RWPE1 (cell line): ENCODE data around the gene ZNF320.
A peak's percentile ranks its signal among the peaks of the same experiment; 100 is the strongest.
"Not testable (repeated sequence)": the region's sequence is repeated elsewhere in the genome, so short reads cannot be mapped to it uniquely, and the experiment has no call there.

ENCODE experiments used
- CTCF ChIA-PET: fragments of 350-600 bp; sonication (Branson Sonifier 250); formaldehyde crosslinking; extraction: SDS; loops from one replicate; lab custom pipeline; 2021; lab: Yijun Ruan, JAX
- POLR2A ChIA-PET: fragments of 400-600 bp; formaldehyde crosslinking; extraction: SDS; loops from one replicate; lab custom pipeline; 2020; ENCODE audit warnings: antibody characterized with exemption; ENCODE audit not compliant: low non-redundant PET; lab: Yijun Ruan, JAX
- DNase-seq: peaks from one replicate; pipeline ENCODE4 v3.0.0; 2012; ENCODE audit warnings: low spot score
- H3K27ac ChIP-seq: fragments of 450-650 bp; 2 replicates; pipeline ENCODE4 v1.5.1; 2017
- CTCF ChIP-seq: fragments of 450-650 bp; conservative IDR thresholded peaks from 2 replicates; pipeline ENCODE4 v1.5.1; 2017; ENCODE audit warnings: low read depth, mild to moderate bottlenecking

The ZNF320 gene

GRCh38 chr19:52943134-52943883 lies 45.9 kb upstream of the ZNF320 start:
- POLR2A ChIA-PET = interaction anchor here (1.0 kb wide), 1 partner anchor 20 kb away, joined by 3 read pairs; the partner anchor contains the start of gene ZNF816
- TF ChIP-seq CTCF = no peak
- DNase-seq = no peak

GRCh38 chr19:52942386-52943133 lies 45.1 kb upstream of the ZNF320 start:
- POLR2A ChIA-PET = interaction anchor here (1.0 kb wide), 1 partner anchor 20 kb away, joined by 3 read pairs; the partner anchor contains the start of gene ZNF816
- peak; percentile 74 for DNase-seq
- CTCF ChIA-PET = no interaction called here

More at GRCh38 chr19:52943134-52943883, 45.9 kb upstream of the ZNF320 start:
- CTCF ChIA-PET = no interaction called here
- H3K27ac ChIP-seq = peak overlapping the region; percentile 77

GRCh38 chr19:52941941-52942385 lies 44.5 kb upstream of the ZNF320 start:
- CTCF ChIA-PET = no interaction called here
- DNase-seq = peak; percentile 8
- POLR2A ChIA-PET = no interaction called here
- TF ChIP-seq CTCF = no peak
- H3K27ac ChIP-seq = peak overlapping the region; percentile 77

More at GRCh38 chr19:52942386-52943133, 45.1 kb upstream of the ZNF320 start:
- peak overlapping the region; percentile 77 for H3K27ac ChIP-seq
- TF ChIP-seq CTCF = no peak

GRCh38 chr19:52941523-52941922 lies 44.1 kb upstream of the ZNF320 start:
- DNase-seq, H3K27ac ChIP-seq, CTCF ChIA-PET: not testable (repeated sequence)
- POLR2A ChIA-PET = interaction anchor here (0.6 kb wide), 1 partner anchor 201 kb away, joined by 6 read pairs; no protein-coding TSS in a partner anchor

- CTCF ChIA-PET, DNase-seq, H3K27ac ChIP-seq: not testable (repeated sequence)
- POLR2A ChIA-PET = interaction anchor here (0.6 kb wide), 1 partner anchor 201 kb away, joined by 6 read pairs; no protein-coding TSS in a partner anchor
These were observed 43.5 kb upstream of the ZNF320 start for GRCh38 chr19:52940905-52941304.

- ChIA-PET POLR2A (no interaction called here), CTCF (interaction anchor here (0.7 kb wide), 1 partner anchor 17 kb away, joined by 4 read pairs; no protein-coding TSS in a partner anchor)
- H3K27ac ChIP-seq = no peak overlapping the region
- no peak for TF ChIP-seq CTCF
- peak; percentile 13 for DNase-seq
These were observed 41.3 kb upstream of the ZNF320 start for GRCh38 chr19:52938761-52939160.

GRCh38 chr19:52936954-52937325 lies 39.5 kb upstream of the ZNF320 start:
- ChIA-PET CTCF (no interaction called here), POLR2A (no interaction called here)
- H3K27ac ChIP-seq = no peak overlapping the region
- TF ChIP-seq CTCF = no peak
- no peak for DNase-seq
